Thyroid gland (tissue), 4 donors: Measurements from ENCODE around the gene IL22RA1.

ENCODE experiments used
- CTCF ChIP-seq, 6 experiments: fragments of 200-600 bp in 3 of 6; fragments of 450-650 bp in 3 of 6; sonication (generic) in 3 of 6; IDR thresholded peaks; one replicate each; pipeline ENCODE4 v1.5.1; 2016 to 2019; ENCODE audit warnings: antibody characterized with exemption in 6 of 6, mild to moderate bottlenecking in 2 of 6, inconsistent platforms in 1 of 6, moderate library complexity in 1 of 6
- POLR2A ChIP-seq, 2 donors: fragments of 450-650 bp; IDR thresholded peaks; one replicate each; pipeline ENCODE4 v1.6.1; 2017; ENCODE audit warnings: antibody characterized with exemption in 2 of 2, mild to moderate bottlenecking in 2 of 2, moderate library complexity in 1 of 2

GRCh38 chr1:24098943-24099638 lies 43.8 kb downstream of the IL22RA1 start:
- no peak for TF ChIP-seq CTCF (IDR thresholded peaks at IDR 0.05)
- TF ChIP-seq POLR2A (IDR thresholded peaks at IDR 0.05) = no peak
